HepG2 (cell line): Measurements from ENCODE around the gene GGA3. TPM values are rescaled to one million over a fixed set of nuclear protein-coding genes. Genes with fewer than 3 reads are reported as not detected.

Experiments
- ADNP ChIP-seq: sonication (generic); formaldehyde crosslinking; IDR thresholded peaks from 2 replicates; pipeline ENCODE4 v1.4.0; 2020; ENCODE audit warnings: missing genetic modification reagents
- DMTF1 ChIP-seq: sonication (generic); formaldehyde crosslinking; IDR thresholded peaks from 2 replicates; pipeline ENCODE4 v1.4.0; 2020; ENCODE audit warnings: mild to moderate bottlenecking, missing genetic modification reagents
- FOXK2 ChIP-seq: fragments of 450-650 bp; IDR thresholded peaks from 2 replicates; pipeline ENCODE4 v1.6.1; 2016
- JDP2 ChIP-seq: sonication (generic); formaldehyde crosslinking; IDR thresholded peaks from 2 replicates; pipeline ENCODE4 v1.8.1; 2022; ENCODE audit warnings: missing genetic modification reagents, borderline replicate concordance
- MED8 ChIP-seq: sonication (generic); formaldehyde crosslinking; IDR thresholded peaks from 2 replicates; pipeline ENCODE4 v1.8.1; 2023; ENCODE audit warnings: mild to moderate bottlenecking, missing genetic modification reagents; ENCODE audit not compliant: insufficient replicate concordance
- MEIS2 ChIP-seq: sonication (generic); formaldehyde crosslinking; IDR thresholded peaks from 2 replicates; pipeline ENCODE4 v1.9.0; 2021; ENCODE audit warnings: mild to moderate bottlenecking, missing genetic modification reagents
- NFIC ChIP-seq: IDR thresholded peaks from 2 replicates; pipeline ENCODE4 v1.6.1; 2012; ENCODE audit warnings: mild to moderate bottlenecking, low read length, inconsistent platforms
- SNAPC4 ChIP-seq: sonication (generic); formaldehyde crosslinking; IDR thresholded peaks from 2 replicates; pipeline ENCODE4 v1.4.0; 2020; ENCODE audit warnings: mild to moderate bottlenecking, missing genetic modification reagents
- TAF1 ChIP-seq: sonication (generic); formaldehyde crosslinking; IDR thresholded peaks from 2 replicates; pipeline ENCODE4 v1.4.0; 2020; ENCODE audit warnings: missing genetic modification reagents
- TCF7L2 ChIP-seq: IDR thresholded peaks from 2 replicates; pipeline ENCODE4 v1.6.1; 2011; ENCODE audit warnings: mild to moderate bottlenecking, low read depth, low read length, moderate library complexity
- ZNF260 ChIP-seq: sonication (generic); formaldehyde crosslinking; IDR thresholded peaks from 2 replicates; pipeline ENCODE4 v1.4.0; 2020; ENCODE audit warnings: missing genetic modification reagents, low read depth, mild to moderate bottlenecking, borderline replicate concordance
- ZNF580 ChIP-seq: IDR thresholded peaks from 2 replicates; pipeline ENCODE4 v1.6.1; 2016; ENCODE audit warnings: low read depth, borderline replicate concordance
- ZNF687 ChIP-seq: sonication (generic); formaldehyde crosslinking; IDR thresholded peaks from 2 replicates; pipeline ENCODE4 v1.5.1; 2020; ENCODE audit warnings: mild to moderate bottlenecking, missing genetic modification reagents, moderate library complexity
- polyA plus RNA-seq, 8 experiments: library from polyadenylated mRNA; depleted of rRNA in 3 of 8; stranded (reverse) in 7 of 8; unstranded in 1 of 8; fragments of >200 nt; fragmentation: Illumina TruSeq in 4 of 8; extraction: Trizol in 4 of 8; gene quantifications; 2 replicates each; pipeline versions ENCODE4 v1.2.1 to v1.2.3, GENCODE V29; 2011 to 2016; ENCODE audit warnings: low read depth in 4 of 8, missing spikeins in 1 of 8, mixed read lengths in 1 of 8; ENCODE audit not compliant: insufficient read depth in 1 of 8
- total RNA-seq, 5 experiments: library from RNA; depleted of rRNA; stranded (reverse); fragments of >200 nt; fragmentation: Illumina TruSeq; extraction: Trizol; gene quantifications; 2 replicates each; pipeline ENCODE4 v1.2.3, GENCODE V29; 2016; ENCODE audit warnings: low read depth in 1 of 5

The GGA3 gene
- total and polyA plus RNA-seq, 2 of the 13 experiments (the other 11 are each of a cell fraction or from before 2014, with no cell fraction given): 28.4 to 43.7 TPM

DNA sequence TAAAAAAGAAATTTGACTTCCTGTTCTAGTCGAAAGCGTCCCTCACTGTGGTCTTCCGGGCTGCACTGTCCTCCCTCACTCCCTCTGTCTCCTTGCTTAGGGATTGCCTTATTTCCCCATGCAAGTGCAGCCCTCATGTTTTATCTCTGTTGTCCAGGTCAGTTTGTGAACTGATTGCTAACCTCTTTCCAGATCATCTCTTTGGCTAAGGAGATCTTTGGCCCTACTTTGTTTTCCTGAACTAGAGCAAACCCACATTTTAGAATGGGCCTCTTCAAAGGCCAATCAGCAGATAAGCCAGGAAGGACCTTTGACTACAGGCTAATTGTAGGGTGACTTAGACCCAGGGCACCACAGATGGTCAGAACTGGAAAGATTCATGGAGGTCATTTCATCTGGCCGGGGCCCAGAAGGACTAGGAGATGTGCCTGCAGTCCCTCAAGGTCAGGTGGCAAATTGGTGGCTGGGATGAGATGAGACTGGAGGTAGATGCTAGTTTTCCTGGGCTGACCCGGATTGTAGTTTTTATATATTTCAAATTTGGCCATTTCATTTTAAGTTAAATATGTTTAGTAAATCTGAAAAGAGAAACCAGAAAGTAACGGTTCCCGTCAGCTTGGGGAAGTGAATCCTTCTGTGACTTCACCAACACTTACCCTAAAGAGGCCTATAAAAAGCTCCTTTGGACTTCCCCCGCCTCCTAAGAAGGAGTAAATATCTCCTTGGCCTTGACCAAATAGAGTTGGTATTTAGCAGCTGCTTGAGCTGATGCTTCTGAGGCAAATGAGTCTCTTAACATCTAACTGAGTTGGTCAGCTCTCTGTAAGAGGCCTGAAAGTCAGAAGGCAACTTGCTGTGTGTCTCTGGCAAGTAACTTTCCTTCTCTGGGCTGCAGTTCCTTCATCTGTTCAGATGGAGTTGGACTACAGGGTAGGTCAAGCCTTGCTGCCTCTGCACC is 34.1 kb upstream of the GGA3 start (continued):
- TF ChIP-seq JDP2 (CRISPR knock-in tag) (no peak), DMTF1 (no peak), MEIS2 (CRISPR knock-in tag) (peak; percentile 77), FOXK2 (peak; percentile 82), SNAPC4 (CRISPR knock-in tag) (no peak), TAF1 (CRISPR knock-in tag) (peak; percentile 59; the same call in 1 of the 2 replicates), NFIC (peak; percentile 75), ZNF580 (CRISPR knock-in tag) (peak; percentile 53; the same call in 1 of the 2 replicates), ZNF260 (CRISPR knock-in tag) (no peak), ADNP (CRISPR knock-in tag) (no peak), TCF7L2 (no peak; the same call in 1 of the 2 replicates), MED8 (CRISPR knock-in tag) (no peak), ZNF687 (CRISPR knock-in tag) (no peak)
